ENCODE results near the gene ROM1.
A peak's percentile ranks its signal among the peaks of the same experiment; 100 is the strongest.

ROM1 gene

DNA sequence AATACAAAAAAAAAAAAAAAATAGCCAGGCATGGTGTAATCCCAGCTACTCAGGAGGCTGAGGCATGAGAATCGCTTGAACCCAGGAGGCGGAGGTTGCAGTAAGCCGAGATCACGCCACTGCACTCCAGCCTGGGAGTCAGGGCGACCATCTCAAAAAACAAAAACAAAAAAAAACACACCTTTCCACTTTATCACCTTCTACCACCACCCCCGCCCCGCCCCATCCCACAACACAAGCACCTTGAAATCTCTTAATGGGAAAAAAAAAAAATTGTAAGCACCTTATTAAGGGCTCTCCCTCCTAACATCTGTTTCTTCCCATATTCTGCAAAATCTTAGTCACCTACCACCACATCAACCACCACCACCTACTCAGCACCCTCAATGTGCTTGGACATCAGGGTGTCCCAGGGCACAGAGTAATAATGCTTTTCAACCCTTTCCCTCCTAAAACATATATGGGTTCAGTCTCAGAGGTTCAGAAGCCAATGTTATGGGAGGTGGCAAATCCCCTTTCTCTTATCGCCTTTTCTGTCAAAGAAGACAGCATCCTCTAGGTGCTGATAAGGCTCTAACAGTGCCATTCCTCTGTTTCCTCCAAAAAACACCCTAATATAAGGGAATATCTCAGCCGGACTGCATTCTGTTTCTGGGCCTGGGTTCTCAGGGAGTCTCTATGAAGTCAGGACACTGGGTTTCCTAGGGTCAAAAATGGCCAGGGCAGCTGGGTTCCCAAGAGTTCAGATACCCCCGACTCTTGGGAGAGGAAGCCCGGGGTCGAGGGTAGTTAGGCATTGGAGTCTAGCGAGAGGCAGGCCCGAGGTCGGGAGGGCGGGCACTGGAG is 39.3 kb downstream of the ROM1 start:
- DNase-seq = no peak

DNA sequence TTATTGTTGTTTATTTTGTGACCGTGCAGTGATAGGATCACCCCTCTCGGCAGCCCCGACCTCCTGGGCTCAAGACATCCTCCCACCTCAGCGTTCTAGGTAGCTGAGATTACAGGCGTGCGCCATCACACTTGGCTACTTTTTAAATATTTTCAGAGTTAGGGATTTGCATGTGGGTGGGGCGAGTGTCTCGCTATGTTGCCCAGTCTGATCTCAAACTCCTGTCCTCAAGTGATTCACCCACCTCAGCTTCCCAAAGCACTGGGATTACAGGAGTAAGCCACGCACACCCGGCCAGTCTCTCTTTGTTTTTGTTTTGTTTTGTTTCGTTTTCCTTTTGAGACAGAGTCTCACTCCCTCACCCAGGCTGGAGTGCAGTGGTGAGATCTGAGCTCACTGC is 41.2 kb downstream of the ROM1 start:
- no peak for DNase-seq

DNA sequence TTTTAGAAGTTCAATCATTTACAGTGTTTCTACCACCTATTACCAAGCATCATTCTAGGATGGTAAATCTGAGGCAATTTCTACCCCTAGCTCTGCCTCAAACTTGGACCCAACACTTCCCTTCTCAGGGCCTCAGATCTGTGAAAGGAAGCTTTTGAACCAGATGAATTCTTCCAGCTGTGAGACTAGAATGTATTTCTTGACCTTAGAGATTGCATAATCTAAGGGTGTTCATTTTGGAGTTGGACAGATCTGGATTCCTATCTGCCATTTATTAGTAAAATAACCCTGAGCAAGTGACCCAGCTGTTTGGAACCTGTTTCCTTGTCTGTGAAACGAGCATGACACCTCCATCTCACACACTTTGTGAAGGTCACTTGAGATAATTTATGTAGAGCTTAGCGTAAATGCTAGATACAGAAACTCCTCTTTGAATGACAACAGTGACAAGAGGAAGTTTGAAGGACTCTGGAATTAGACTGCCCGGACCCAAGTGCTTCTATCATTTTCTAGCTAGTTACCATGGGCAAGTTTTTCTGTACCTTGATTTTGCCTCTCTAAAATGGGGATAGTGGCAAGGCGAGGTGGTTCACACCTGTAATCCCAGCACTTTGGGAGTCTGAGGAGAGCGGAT is 43.9 kb downstream of the ROM1 start:
- DNase-seq = no peak

DNA sequence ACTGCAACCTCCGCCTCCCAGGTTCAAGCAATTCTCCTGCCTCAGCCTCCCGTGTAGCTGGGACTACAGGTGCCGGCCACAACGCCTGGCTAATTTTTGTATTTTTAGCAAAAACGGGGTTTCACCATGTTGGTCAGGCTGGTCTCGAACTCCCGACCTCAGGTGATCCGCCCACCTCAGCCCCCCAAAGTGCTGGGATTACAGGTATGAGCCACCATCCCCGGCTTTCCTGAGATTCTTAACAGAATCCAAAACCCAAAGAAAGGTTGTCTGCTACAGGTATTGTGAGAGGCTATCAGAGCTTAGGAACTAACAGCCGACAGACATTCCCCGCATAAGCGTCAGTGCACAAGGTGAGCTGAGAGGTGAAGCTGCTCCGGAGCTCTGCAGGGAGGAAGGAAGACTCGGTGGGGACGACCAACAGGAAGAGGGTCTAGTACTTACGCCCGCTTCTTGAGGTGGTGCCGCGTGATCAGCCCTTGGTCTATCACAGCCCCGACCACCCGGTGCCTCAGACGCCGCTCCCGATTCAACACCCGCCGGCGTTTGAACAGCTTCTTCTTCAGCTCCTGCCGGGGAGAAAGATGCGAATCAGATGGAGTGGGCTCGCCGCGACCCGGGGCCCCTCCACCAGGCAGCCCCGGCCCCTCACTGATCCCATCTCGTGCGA is 51.5 kb downstream of the ROM1 start:
- peak; percentile 62 for DNase-seq

Measured in NCI-H345 (cell line).